Epithelial cell of proximal tubule (primary cell): ENCODE results near the gene LMO2. TPM values are rescaled to one million over a fixed set of nuclear protein-coding genes. Genes with fewer than 3 reads are reported as not detected.
"Not testable (repeated sequence)": the region's sequence is repeated elsewhere in the genome, so short reads cannot be mapped to it uniquely, and the experiment has no call there.

ENCODE experiments used
- DNase-seq: peaks from one replicate; pipeline ENCODE4 v3.0.0-alpha.2; 2011; ENCODE audit warnings: low read depth
- H3K4me3 ChIP-seq: 2 replicates; pipeline ENCODE4 v1.5.1; 2011; ENCODE audit warnings: low read depth, mild to moderate bottlenecking, low read length
- CTCF ChIP-seq: conservative IDR thresholded peaks from 2 replicates; pipeline ENCODE4 v1.5.1; 2012; ENCODE audit warnings: low read depth, mild to moderate bottlenecking, low read length
- total RNA-seq: library from RNA; depleted of rRNA; stranded (reverse); fragments of >200 nt; gene quantifications from 2 replicates; pipeline ENCODE4 v1.2.3, GENCODE V29; 2015

The LMO2 gene
- total RNA-seq, 1 donor from 2014 or later, result 1.5 TPM

DNA sequence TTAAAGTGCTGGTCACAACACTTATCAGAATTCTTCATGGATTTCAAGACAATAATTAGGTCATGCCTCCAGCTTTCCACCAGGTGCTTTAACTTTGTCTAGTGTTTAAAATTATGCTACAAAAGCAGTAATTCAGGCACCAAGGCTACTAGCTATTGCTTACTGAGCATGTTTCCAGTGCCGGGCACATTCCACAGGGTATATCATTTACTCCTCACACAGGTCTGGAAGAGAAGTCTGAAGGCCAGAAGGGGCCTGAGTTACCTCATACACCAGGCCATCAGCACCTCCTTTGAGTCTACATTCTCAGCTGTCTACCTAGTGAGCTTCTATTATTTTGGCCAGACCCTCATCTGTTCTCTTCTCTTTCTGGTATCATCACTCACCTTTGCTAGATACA lies 41.7 kb upstream of the LMO2 start:
- DNase-seq, result peak; percentile 9
- TF ChIP-seq CTCF, result no peak
- H3K4me3 ChIP-seq, result no peak overlapping the region

- no peak for TF ChIP-seq CTCF
- no peak for DNase-seq
- H3K4me3 ChIP-seq, result no peak overlapping the region
These were observed 40.8 kb upstream of the LMO2 start for GRCh38 chr11:33932721-33933120.

DNA sequence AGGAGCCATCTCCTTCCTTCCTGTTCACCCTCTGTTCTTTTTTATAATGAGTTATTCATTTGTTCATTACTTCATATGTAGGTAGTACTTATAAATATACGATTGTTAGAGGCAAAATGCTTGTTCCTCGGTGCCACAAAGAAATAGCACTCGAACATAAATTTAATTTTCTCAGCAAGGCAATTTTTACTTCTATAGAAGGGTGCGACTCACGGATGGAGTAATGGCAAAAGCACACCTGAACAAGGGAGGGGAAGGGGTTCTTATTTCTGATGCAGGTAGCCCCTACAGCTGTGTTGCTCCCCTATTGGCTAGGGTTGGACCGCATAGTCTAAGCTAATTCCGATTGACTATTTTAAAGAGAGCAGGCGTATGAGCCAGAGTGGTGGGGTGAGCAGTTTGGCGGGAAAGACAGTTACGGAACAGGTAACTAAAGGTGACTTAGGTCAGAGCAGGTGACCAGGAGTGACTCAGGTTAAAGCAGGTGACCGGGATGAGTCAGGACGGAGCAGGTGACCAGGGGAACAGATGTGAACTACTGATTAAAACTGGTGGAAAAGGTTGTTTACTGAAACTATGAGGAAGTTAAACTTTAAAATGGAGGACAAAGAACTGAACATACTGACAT lies 40.0 kb upstream of the LMO2 start:
- not testable (repeated sequence) for H3K4me3 ChIP-seq

GRCh38 chr11:33931067-33931466 lies 39.2 kb upstream of the LMO2 start:
- TF ChIP-seq CTCF, result no peak
- no peak for DNase-seq
- H3K4me3 ChIP-seq, result no peak overlapping the region

More for the DNA sequence above, 40.0 kb upstream of the LMO2 start:
- not testable (repeated sequence) for DNase-seq

DNA sequence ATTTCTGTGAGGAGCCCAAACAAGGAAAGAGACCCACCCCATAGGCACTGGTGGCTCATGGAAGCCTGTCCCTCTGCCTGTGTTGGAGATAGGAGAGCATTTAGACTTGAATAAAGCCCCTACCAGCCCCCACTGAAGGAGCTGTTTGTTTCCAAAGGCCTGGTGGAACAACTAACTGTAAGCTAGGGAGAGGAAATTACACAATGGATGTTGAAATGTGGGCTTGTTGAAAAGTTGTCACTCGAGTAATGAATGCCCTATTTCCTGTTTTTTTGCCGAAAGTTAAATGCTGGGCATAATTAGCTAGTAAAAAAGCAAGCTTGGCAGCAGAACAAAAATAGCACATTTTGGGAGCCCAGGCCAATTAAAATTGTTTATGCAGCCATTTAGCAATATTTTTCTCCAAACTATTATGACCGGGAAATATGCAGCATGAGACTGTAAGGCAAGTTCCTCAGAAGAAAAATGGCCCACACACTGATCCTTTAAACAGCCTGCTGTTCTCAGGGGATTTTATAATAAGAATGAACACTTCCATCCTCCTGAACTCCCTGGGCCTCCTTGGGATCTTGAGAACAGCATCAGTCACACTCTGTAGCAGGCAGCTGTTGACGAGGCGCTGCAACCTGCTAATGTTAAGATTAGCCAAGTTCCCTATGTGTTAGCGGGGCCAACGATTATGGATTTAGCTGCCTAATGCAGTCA lies 38.6 kb upstream of the LMO2 start:
- no peak for TF ChIP-seq CTCF
- no peak for DNase-seq
- no peak overlapping the region for H3K4me3 ChIP-seq

DNA sequence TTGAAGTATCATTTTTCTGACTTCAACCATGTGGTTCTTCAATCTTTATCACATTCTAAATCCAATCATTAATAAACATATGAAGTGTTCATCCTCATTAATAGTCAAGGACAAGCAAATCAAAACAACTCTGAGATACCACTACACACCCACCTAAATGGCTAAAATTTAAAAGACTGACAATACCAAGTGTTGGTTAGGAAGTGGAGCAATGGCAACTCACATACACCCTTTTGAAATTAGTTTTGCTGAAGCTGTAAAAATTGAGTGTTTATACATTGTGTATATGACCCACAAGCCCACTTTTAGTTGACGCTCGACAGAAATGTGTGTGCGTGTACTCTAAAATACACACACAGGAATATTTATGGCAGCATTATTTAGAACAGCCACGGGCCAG lies 36.7 kb upstream of the LMO2 start:
- TF ChIP-seq CTCF, result no peak

DNA sequence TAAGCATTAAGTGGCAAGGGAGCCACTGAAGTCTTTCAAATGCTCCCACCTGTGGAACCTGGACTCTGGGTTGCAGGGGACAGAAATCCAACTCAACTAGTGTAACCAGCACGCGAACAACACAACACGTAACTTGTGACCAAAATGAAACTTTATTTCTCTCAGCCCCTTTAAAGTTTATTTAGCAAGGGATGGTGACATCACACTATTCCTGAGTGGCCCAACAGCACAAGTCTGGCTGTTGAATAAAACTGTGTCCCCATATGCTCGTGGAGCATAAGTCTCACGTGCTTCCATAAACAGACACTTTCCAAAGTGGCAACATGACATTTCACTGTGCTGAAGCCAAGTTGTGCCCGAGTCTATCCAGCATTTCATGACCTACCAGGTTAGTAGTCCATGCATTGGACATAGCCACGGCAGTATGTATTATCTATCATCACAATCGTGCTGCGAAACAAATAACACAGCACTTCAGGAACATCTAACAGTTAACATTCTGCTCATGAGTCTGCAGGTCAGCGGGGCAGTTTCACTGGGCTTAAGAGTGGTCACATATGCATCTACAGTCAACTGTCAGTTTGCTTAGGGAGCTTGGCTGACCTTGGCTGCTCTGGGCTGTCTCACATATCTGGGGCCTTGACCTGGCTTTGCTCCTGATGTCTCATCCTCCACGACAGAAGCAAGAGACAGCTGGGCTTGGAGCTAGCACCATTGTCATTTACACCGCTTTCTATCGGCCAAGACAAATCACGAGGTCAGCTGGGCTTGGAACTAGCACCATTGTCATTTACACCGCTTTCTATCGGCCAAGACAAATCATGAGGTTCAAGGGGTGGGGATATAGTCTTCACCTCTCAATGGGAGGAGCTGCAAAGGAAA lies 35.0 kb upstream of the LMO2 start:
- no peak for DNase-seq
- no peak for TF ChIP-seq CTCF
- no peak overlapping the region for H3K4me3 ChIP-seq

More for the DNA sequence above, 36.7 kb upstream of the LMO2 start:
- no peak for DNase-seq
- H3K4me3 ChIP-seq, result no peak overlapping the region
